ENCODE data around the gene RPS6KA3.

DNA sequence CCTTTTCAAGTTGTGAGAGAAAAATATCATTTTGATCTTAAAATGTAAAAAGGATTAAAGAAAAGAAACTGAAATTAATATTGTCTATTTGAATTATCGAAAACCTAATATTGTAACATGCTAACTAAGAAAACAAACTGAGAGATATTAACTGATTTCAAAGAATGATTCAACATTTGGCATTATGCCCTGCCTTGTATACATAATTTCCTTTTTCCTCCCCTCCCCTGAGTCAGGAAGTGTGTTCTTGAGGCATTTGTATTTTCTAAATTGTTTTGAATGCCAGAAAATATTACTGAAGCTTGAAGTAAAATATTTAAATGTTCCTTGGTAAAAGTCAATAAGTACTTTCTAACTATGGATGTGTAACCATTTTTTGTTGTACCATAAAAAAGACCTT, 49.4 kb downstream of the RPS6KA3 start:
- TF ChIP-seq, protein P1, sequence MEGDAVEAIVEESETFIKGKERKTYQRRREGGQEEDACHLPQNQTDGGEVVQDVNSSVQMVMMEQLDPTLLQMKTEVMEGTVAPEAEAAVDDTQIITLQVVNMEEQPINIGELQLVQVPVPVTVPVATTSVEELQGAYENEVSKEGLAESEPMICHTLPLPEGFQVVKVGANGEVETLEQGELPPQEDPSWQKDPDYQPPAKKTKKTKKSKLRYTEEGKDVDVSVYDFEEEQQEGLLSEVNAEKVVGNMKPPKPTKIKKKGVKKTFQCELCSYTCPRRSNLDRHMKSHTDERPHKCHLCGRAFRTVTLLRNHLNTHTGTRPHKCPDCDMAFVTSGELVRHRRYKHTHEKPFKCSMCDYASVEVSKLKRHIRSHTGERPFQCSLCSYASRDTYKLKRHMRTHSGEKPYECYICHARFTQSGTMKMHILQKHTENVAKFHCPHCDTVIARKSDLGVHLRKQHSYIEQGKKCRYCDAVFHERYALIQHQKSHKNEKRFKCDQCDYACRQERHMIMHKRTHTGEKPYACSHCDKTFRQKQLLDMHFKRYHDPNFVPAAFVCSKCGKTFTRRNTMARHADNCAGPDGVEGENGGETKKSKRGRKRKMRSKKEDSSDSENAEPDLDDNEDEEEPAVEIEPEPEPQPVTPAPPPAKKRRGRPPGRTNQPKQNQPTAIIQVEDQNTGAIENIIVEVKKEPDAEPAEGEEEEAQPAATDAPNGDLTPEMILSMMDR (IDR thresholded peaks at IDR 0.05 in 8 of 11, conservative IDR thresholded peaks at IDR 0.05 in 3 of 11): no peak
- no peak for TF ChIP-seq POLR2A (IDR thresholded peaks at IDR 0.05)

Data from spleen (tissue), 7 donors.